Kidney (tissue), 14 donors: ENCODE measurements around the gene PAX5. TPM values are rescaled to one million over a fixed set of nuclear protein-coding genes. Genes with fewer than 3 reads are reported as not detected.

ENCODE experiments used
- DNase-seq, 5 donors: peaks; one replicate each; pipeline ENCODE4 v3.0.0-alpha.2; 2013 to 2020
- FAIRE-seq: peaks from 2 replicates; lab custom pipeline; 2012; peaks lifted over from hg19 to GRCh38; lab: Jason Lieb, UNC
- H3K27ac ChIP-seq, 2 donors: one replicate each; pipeline ENCODE4 v1.7.0; 2013; ENCODE audit warnings: low read depth in 2 of 2, low read length in 2 of 2, inconsistent platforms in 1 of 2
- H3K27me3 ChIP-seq: one replicate; pipeline ENCODE4 v1.7.1; 2013; ENCODE audit warnings: low read length, inconsistent platforms; ENCODE audit not compliant: control insufficient read depth, insufficient read depth
- H3K36me3 ChIP-seq, 3 donors: one replicate each; pipeline versions ENCODE4 v1.7.0 to v1.7.1; 2013; ENCODE audit warnings: low read length in 3 of 3, control low read depth in 1 of 3, inconsistent platforms in 1 of 3; ENCODE audit not compliant: insufficient read depth in 3 of 3, control insufficient read depth in 2 of 3
- H3K4me1 ChIP-seq, 3 donors: one replicate each; pipeline versions ENCODE4 v1.7.0 to v1.7.1; 2013; ENCODE audit warnings: low read length in 3 of 3, inconsistent platforms in 1 of 3, low read depth in 1 of 3; ENCODE audit not compliant: control insufficient read depth in 2 of 3, insufficient read depth in 2 of 3
- H3K4me3 ChIP-seq, 3 donors: one replicate each; pipeline versions ENCODE4 v1.7.0 to v1.8.1; 2013; ENCODE audit warnings: low read length in 3 of 3, control low read depth in 1 of 3, inconsistent platforms in 1 of 3
- H3K9ac ChIP-seq, 3 donors: one replicate each; pipeline versions ENCODE4 v1.7.0 to v1.7.1; 2013; ENCODE audit warnings: low read length in 3 of 3, control low read depth in 1 of 3, inconsistent platforms in 1 of 3
- H3K9me3 ChIP-seq, 3 donors: one replicate each; pipeline versions ENCODE4 v1.7.0 to v1.7.1; 2013; ENCODE audit warnings: low read length in 3 of 3, control low read depth in 1 of 3, inconsistent platforms in 1 of 3; ENCODE audit not compliant: control insufficient read depth in 2 of 3, insufficient read depth in 1 of 3
- intact Hi-C: fragments of 100-400 bp; cut with DNase I; formaldehyde crosslinking; loops from one replicate; pipeline ENCODE4 v1.11.1; 2022
- polyA plus RNA-seq: library from polyadenylated mRNA; stranded (reverse); fragments of 350-450 nt; fragmentation: Illumina TruSeq; extraction: RNeasy Lipid Tissue Mini Kit (QIAGEN cat#74804); gene quantifications from one replicate; pipeline ENCODE4 v1.2.3, GENCODE V29; 2014; ENCODE audit warnings: low read depth, low replicate concordance; ENCODE audit not compliant: insufficient read depth
- total RNA-seq: library from RNA; stranded (reverse); fragmentation: NEBNext Ultra II Directional; extraction: Animal tissue kit (Norgen Biotek cat#: 25700); gene quantifications from one replicate; pipeline ENCODE4 v1.2.1, GENCODE V29; 2021
- TF ChIP-seq, protein P1 (sequence below): IDR thresholded peaks from 3 replicates; pipeline ENCODE4 v1.5.1; 2012; ENCODE audit warnings: mild to moderate bottlenecking, moderate library complexity, borderline replicate concordance; ENCODE audit not compliant: insufficient read depth; ENCODE audit errors: extremely low read depth
- donor health status: control.
- donor health status: control.
- donor health status: control.
- donor health status: control.
- donor health status: control.
- donor health status: DM: yes; HTN: yes; CAD: no.
- donor health status: Normal renal cell carcinoma (clear cell type).

PAX5 gene
- total and polyA plus RNA-seq, 2 donors from 2014 or later, result 2.7 TPM; not detected in 1

- TF ChIP-seq, protein P1, sequence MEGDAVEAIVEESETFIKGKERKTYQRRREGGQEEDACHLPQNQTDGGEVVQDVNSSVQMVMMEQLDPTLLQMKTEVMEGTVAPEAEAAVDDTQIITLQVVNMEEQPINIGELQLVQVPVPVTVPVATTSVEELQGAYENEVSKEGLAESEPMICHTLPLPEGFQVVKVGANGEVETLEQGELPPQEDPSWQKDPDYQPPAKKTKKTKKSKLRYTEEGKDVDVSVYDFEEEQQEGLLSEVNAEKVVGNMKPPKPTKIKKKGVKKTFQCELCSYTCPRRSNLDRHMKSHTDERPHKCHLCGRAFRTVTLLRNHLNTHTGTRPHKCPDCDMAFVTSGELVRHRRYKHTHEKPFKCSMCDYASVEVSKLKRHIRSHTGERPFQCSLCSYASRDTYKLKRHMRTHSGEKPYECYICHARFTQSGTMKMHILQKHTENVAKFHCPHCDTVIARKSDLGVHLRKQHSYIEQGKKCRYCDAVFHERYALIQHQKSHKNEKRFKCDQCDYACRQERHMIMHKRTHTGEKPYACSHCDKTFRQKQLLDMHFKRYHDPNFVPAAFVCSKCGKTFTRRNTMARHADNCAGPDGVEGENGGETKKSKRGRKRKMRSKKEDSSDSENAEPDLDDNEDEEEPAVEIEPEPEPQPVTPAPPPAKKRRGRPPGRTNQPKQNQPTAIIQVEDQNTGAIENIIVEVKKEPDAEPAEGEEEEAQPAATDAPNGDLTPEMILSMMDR, result no peak
- intact Hi-C loops, result no loop called here
- Histone ChIP-seq H3K27me3 (no peaks in the 10 kb centered on the region), H3K4me1 (no peaks in the 10 kb centered on the region), H3K9me3 (no peaks in the 10 kb centered on the region), H3K36me3 (no peaks in the 10 kb centered on the region), H3K9ac (no peak overlapping the region), H3K27ac (no peak overlapping the region), H3K4me3 (no peak overlapping the region)
- DNase-seq (no peak), FAIRE-seq (no peak)
Measured at GRCh38 chr9:36937346-36937745, 96.7 kb downstream of the PAX5 start.

DNA sequence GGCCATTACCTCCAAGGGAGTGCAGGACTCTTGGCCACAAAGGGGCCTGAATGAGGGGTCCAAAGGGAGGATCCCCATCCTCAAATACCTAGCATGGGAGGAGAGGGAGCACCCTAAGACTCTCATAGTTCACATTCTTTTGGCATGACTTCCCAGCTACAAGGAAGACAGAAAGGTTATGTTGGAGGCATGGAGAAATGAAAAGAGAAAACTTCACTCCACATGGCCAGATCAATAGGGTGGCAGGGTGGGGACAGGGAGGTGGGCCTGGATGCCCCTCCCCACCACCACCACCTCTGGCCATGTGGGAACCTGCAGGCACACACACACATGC, 97.6 kb downstream of the PAX5 start:
- H3K27ac ChIP-seq, result no peak overlapping the region
- H3K9me3 ChIP-seq, result no peaks in the 10 kb centered on the region
- TF ChIP-seq, protein P1, result no peak
- no peak overlapping the region for H3K4me3 ChIP-seq
- no peak for DNase-seq
- no peaks in the 10 kb centered on the region for H3K4me1 ChIP-seq
- no peaks in the 10 kb centered on the region for H3K27me3 ChIP-seq
- intact Hi-C loops, result no loop called here
- no peak overlapping the region for H3K9ac ChIP-seq
- FAIRE-seq, result no peak
- no peaks in the 10 kb centered on the region for H3K36me3 ChIP-seq

DNA sequence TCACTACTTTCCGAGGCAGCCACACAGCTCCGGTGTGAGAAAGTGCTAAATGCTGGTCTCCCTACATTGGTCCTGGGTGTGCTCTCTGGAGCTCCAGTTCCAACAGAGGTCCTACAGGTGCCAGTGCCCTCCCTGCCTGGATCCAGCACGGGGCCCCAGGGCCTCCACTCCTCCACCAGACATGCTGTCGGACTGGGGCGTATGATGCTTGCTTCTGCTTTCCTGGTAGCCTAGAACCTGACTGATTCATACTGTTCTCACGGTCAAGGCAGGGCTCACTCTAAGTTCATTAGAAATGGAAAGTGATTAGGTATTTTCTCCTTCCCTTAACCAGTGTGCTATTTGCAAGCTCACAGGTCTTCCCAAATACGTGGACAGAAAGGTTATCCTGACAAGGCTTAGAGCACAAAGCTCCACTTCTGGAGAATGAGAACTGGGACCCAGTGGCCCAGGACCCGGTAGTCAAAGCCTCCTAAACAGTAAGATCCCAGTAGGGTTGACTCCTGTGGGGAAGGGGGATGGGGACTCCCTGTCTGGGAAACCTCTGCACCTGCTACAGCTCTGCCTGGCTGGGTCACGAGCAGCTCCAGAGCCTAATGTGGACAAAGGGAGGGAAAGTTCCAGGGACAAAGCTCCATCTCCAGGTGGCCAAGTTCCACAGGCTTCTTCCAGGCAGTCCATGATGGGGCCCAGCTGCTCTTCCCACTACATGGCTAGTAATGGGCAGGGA, 98.1 kb downstream of the PAX5 start:
- TF ChIP-seq, protein P1, result no peak
- intact Hi-C loops, result no loop called here
- FAIRE-seq, result no peak

GRCh38 chr9:36935332-36935731, 98.7 kb downstream of the PAX5 start:
- intact Hi-C loops, result no loop called here
- no peak for FAIRE-seq
- TF ChIP-seq, protein P1, result no peak
- H3K27ac ChIP-seq, result no peak overlapping the region
- H3K9ac ChIP-seq, result no peak overlapping the region
- no peak for DNase-seq
- H3K4me3 ChIP-seq, result no peak overlapping the region
- H3K9me3 ChIP-seq, result no peaks in the 10 kb centered on the region
- no peaks in the 10 kb centered on the region for H3K27me3 ChIP-seq
- no peaks in the 10 kb centered on the region for H3K36me3 ChIP-seq
- H3K4me1 ChIP-seq, result no peaks in the 10 kb centered on the region

More for the DNA sequence above, 98.1 kb downstream of the PAX5 start:
- DNase-seq, result no peak
- Histone ChIP-seq H3K4me3 (no peak overlapping the region), H3K9me3 (no peaks in the 10 kb centered on the region), H3K9ac (no peak overlapping the region), H3K27ac (no peak overlapping the region), H3K4me1 (no peaks in the 10 kb centered on the region), H3K27me3 (no peaks in the 10 kb centered on the region), H3K36me3 (no peaks in the 10 kb centered on the region)
